NCI-H1092 treated with DMSO at 0.1 percent for 48 hours (cell line): Measurements from ENCODE around the gene MINDY4.

Source experiments
- DNase-seq: peaks from one replicate; lab custom pipeline; 2025; lab: John Stamatoyannopoulos, UW

MINDY4 gene

DNA sequence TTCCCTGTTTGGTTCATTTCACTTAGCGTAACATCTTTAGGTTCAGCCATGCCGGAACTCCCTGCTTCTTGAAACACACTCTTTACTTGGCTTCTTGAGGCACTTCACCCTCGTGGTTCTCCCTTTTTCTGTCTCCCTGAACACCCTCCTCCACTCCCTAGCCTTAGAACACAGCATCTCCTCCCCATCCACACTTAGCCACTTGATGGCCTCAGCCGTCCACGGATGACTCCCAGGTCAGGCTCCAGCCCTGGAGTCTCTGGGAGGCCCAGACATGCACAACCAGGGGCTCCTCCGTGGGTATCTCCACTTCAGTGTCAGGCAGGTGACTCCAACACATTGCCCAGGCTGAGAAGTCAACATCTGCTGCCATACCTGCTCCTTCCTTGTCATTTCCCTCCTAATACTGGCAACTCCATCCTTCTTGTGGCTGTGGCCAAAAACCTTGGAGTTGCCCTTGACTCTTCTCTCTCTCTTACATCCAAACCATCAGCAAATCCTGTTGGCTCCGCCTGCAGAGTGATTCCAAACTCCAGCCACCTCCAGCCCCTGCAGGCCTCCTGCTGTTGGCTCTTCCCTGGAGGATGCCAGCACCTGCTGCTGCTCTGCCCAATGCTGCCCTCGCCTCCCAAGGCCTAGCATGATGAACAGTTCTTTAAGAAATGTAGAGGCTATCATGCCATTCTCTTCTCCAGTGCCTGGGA, 27.7 kb upstream of the MINDY4 start:
- peak; percentile 11 for DNase-seq

DNA sequence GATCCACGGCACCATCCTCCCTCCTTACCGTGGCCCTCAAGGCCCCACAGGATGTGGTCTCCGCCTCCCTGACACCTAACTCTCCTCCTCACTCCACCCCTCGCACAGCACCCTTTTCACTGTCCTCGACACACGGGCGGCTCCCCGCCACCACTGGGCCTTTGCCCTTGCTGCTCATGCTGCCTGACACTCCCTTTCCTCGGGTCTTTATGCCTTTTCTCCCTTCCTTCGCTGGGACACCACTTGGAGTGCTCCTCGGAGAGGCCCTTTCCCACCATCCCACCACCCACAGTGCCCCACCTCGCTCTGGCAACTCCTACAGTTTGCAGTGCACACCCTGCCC, 27.2 kb upstream of the MINDY4 start:
- DNase-seq = no peak

DNA sequence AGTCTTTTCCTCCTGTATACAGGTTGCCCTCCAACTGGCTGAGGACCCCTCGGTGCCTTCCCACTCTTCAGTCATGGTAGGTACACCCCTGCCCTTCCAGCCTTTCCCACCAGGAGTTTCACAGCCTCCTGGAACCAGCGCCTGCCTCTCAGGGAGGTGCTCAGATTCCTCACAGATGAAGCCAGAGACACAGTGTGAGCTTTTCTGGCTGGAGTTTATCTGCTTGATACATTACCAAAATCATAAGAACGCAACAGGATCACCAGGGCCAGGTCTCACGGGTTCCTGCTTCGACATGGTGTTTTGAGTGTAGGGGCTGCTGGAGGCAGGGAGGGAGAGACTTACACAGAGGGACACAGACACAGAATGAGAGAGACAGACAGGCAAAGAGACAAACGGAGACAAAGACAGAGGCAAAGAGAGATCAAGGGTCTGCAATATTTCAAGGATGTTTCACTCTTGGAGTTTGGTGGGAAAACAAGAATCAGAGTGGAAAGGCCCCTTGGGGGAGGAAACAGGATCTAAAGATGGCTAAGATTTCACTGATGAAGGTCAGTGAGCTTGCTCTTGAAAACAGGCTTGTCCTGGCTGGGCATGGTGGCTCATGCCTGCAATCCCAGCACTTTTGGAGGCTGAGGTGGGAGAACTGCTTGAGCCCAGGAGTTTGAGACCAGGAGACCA, 25.8 kb upstream of the MINDY4 start:
- no peak for DNase-seq

DNA sequence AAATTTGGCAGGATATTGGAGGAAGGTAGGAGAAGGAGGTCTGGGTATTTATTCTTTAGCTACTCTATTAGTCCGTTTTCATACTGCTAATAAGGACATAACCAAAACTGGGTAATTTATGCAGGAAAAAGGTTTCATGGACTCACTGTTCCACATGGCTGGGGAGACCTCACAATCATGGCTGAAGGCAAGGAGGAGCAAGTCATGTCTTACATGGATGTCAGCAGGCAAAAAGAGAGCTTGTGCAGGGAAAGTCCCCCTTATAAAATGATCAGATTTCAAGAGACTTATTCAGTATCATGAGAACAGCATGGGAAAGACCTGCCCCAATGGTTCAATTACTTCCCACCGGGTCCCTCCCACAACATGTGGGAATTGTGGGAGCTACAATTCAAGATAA, 21.2 kb upstream of the MINDY4 start:
- DNase-seq = no peak

DNA sequence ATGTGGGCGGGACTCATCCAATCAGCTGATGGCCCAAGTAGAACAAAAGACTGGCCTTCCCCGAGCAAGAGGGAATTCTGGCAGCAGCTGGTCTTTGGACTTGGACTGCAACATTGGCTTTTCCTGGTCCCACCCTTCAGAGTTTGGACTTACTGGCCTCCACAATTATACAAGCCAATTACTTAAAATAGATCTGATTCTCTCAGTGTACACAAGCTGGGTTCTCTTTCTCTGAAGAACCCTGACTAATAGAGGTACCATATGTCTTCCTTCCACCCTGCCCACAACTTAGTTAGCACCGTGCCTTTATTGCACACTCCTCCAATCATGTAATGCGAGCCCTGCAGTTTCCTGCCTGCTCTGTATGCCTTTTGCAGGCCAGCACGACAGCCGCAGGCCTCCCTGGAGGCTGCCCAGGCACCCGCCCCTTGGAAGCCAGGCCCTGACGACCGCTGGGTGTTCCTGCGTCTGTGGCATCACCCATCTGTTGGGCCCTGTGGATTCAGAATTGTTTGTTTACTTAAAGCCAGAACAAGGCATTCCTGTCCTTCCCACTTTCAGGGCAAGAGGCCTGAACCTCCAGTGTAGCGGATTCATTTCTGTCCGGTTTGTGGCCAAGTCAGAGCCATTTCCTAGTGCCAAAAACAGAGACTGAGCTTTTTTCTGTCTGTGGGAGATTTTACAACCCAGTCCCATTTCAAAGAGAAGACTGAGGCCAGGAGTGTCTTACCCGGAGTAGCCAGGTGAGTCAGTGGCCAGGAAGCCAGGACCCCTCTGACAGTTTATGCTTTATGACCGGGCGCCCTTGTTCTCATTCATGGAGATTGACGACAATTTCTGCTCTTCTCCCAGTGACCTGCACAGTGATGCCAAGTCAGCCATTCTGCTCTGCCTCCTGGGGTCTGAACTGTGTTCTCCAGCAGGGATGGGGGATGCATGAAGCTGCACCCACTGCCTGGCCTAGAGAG, 20.2 kb upstream of the MINDY4 start:
- DNase-seq = no peak

DNA sequence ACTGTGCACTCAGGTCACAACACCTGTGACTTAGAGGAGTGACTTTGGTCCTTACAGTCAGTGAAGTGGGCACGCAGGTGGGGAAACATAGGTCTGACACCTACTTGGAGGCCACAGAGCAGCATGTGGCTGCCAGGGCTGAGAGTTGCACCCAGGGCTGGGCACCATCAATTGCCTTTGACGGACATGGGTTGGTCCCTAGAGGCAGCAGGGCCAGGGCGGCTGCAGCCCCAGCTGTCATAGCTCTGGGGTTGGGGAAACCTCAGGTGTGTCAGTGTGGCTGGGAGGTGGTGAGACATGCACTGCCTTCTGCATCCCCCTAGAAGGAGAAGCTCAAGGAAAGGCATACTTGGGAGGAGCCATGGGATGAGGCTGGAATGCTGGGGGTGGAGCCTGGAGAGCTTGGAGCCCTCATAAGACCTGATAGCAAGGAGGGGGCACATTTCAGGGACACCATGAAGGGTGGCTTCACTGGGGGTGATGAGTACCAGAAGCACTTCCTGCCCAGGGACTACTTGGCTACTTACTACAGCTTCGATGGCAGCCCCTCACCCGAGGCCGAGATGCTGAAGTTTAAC, 19.4 kb upstream of the MINDY4 start, which contains the start of gene INMT:
INMT (plus strand) TSS at position 440 of the 578 bp plus-strand sequence; CDS start at position 456, 16 bp downstream.
- no peak for DNase-seq

DNA sequence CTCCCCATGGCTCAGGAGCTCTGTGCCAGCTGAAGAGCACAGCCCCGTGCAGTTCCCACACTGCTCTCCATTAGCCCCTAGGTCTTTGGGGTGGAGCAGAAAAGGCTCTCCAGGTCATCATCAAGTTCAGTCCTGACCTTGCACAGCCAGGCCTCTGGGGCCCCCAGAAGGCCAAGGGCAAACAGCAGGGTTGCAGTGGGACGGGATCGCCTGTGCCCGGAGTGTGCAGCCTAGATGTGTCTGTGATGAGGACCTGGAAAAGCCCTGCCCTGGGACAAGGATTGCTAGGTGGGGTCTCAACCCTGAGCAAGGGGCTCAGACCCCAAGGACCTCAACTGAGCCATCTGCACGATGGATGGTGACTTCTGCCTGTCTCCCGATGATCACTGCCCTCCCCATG, 18.7 kb upstream of the MINDY4 start:
- DNase-seq = no peak

DNA sequence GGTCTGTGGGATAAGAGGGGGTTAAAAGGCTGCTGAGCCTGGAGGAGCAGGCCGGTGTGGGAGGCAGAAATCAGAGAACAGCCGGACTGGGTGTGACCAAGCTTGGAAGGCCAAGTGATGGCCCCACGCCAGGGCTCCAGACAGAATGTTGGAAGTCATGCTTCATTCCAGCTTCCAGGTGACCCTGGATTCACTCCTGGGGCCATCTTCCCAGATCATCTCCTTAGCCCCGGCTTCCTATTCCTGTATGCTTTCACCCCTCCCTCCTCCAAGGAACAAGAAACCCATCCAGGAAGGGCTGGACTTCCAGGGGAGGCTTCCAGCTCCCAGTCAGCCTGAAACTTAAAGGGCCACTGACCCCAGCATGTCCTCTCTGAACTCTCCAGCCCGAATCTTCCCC, 18.2 kb upstream of the MINDY4 start:
- no peak for DNase-seq

DNA sequence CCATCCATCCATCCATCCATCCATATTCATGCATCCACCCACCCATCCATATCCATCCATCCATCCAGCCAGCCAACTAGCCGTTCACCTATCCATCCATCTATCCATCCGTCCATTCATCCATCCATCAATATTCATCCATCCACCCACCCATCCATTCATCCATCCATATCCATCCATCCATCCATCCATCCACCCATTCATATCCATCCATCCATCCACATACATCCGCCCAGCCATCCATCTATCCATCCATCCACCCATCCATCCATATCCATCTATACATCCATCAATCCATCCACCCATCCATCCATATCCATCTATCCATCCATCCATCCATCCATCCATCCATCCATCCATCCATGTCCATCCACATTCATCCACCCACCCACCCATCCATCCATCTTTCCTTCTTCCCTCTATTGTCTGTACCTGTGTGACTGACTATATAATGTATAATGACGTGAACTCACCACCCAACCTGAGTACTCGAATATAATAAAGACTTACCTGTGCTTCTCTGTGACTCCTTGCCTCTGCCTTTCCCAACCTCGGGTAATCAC, 16.8 kb upstream of the MINDY4 start:
- no peak for DNase-seq

DNA sequence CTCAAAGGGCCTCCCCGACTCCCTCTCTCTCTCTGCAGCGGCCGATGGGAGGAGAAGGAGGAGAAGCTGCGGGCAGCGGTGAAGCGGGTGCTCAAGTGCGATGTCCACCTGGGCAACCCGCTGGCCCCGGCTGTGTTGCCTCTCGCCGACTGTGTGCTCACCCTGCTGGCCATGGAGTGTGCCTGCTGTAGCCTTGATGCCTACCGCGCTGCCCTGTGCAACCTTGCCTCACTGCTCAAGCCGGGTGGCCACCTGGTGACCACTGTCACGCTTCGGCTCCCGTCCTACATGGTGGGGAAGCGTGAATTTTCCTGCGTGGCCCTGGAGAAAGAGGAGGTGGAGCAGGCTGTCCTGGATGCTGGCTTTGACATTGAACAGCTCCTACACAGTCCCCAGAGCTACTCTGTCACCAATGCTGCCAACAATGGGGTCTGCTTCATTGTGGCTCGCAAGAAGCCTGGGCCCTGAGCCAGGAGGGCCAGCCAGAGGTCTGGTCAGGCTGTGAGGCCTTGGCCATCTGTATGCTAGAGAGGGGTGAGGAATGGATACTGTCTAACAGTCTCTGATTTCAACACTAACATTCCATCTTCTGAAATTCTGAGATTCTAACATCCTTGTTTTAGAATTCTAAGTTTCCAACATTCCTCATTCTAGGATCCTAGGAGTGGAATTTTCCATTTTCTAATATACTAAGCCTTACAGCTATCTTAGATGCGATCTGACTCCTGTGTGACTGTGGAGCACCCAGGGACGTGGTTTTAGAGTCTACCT, 15.6 kb upstream of the MINDY4 start:
- DNase-seq = peak; percentile 58

DNA sequence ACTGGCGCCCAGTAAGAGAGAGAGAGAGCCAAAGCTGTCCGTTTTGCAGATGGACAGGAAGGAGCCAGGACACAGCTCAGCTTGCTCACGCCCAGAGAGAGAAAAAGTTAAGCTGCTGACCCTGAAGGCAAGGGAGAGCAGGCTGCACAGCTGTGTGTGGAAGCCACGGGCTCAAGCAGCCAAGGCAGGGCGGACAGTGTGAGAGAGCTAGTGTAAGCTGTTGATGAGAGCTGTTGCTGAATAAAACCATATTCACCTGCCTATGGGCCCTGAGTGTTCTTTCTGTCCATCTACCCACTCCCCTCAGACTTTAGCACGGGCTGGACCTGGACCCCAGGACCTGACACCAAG, 13.9 kb upstream of the MINDY4 start:
- no peak for DNase-seq

DNA sequence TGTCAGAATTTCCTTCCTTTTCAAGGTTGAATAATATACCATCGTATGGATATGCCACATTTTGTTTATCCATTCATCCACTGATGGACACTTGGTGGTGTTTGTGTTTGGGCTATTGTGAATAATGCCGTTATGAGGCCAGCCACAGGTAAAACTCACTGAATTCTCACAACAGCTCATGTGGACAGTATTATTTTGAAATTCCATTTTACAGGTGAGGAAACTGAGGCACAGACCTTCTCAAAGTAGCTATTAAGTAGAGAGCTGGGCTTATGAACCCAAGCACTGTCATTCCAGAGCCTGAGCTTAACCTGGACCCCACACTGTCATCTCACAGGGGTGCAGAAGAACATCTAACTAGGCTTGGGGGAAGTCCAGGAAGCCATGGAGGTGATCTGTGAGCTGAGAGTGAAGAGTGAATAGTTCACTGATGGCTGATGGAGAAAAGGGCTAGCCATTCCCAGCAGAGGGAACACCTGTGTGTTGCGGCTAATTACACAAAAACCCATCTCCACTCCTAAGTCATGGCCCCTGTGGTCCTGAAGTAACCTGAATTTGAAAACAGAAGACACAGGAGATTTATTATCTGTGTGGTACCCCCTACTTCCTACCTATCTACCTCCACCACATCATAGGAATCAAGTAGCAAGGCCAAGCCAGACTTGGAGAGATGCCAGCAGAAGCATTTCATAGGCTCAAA, 10.6 kb upstream of the MINDY4 start:
- no peak for DNase-seq

DNA sequence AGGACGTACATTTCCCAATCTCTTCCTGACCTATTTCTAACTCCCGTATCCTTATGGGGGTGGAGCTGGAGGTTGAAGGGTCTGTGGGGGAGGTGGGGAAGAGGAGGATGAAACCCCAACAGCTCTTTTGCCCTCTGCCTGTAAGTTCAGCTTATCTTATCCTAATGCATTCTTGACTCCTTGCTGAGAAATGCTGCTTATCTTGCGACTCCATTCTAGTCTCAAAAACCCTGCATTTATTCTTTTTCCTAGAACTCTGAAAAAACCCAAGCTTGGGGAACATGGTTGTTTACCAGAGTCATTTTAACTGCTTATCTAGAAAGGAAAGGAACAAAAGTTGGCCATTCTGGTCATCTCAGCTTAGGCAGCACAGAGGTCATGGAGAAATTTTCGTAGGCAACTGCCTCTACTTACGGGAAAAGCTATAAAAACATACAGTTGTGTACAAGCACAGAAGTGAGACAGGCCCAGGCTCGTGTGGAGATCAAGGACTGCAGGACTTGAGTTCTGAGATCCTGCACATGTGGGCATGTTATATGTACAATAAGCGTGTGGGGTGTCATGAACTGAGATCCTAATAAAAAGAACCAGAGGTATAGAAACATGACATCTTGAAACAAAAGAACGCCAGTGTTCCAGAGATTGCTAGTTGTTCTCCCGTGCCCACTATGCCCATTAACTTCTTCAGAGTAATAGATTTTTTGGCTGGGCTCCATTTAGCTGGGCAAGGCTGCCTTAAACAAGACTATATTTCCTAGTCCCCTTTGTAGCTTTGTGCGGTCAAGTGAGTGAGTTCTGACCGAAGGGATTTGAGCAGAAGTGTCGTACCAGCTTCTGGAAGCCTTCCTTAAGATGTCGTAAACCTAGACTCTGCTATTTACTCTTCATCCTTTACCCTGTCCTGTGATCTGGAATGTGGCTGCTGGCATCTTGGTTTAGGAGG, 9.7 kb upstream of the MINDY4 start:
- no peak for DNase-seq

DNA sequence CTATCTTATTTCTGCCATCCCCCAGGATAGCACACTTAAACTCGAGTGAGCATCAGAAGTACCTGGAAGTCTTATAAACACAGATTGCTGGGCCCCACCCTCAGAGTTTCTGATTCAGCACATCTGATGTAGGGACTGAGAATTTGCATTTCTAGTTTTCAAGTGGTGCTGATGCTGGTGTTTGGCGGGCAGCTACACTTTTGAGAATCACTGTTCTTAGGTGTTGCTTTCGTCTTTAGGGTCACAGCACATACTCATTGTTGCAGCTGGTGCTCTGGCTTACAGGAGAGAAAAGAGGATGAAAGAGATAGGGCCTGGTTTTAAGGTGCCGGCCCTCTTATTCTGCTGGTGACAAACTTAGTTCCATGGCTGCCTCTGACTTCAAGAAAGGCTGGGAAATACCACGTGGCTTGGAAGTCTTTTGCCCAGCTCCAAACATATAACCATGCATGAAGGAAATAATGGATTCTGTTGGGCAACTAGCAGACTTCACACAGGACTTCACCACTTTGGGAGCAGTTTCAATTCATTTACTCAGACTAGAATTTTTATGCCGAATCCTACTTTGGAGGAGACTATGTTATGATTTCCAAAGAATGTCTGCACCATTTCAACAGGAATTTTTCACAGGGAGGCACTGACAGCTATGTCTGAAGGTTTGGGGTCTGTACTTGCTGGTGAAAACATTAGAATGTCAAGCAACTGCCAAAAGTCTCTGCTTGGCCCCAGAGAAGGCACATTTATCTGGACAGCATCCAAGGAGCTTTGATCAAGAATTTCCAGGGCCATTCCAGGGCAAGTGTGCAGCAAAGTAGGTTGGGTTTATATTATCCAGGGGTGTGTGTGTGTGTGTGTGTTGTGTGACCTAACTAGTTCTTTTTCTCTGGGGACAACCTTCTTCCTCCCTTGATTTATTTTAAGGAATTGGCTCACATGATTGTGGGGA, 6.9 kb upstream of the MINDY4 start:
- no peak for DNase-seq

DNA sequence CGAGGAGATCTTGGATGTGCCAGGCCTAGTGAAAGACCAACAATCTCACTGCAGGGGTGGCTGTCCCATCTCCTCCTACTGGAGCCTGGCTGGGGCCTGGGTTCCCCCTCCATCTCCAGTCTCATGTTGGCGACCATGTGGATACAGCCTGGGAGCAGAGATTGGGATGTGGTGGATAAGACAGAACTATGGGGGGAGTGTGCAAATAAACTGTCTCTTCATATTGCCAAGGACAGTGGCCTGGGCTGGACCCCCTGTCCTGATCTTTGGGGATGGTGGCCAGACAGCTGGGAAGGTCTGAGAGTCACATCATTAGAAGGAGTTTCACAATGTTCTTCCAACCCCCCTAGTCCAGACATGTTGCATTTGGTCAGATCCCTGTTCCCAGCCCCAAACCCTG, 5.8 kb upstream of the MINDY4 start:
- DNase-seq = no peak

DNA sequence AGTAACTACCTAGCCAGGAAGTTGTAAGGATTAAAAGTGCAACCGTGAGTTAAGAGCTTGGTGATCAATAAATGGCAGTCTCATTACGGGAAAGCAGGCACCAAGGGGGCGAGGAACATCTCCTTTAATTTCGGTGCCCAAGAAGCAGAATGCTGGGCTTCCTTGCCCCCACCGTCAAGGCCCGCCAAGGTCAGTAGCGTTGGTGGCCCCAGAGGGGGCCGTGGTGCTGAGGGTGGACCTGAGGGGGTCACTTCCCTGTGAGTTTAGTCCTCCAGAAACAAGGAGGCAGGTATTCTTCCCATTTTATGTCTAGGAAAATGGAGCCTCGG, 408 bp upstream of the MINDY4 start:
- DNase-seq = no peak

DNA sequence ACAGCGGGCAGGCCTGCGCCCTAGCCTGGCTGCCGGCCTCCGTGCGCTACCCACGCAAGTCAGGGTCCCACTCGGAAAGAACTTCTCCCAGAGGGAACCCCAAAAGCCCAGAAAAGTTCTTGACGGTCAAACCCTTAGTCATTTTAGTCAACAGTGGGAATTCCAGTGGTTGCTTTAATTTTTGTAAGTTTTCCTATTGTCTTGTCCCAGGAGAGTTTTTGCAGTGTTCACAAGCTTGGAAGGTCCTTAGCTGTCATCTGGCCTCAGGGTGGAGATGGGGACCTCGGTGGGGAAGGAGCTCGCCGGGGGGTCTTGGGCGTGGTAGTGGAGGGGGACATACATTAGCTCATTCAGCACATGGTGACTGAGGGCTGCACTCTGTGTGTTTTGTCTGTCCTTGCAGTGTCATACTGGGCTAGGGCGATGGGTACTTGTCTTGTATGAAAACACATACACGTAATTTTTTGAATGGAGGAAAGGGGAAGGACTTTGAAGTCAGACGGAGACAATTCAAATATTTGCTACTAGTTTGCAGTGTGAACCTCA, 736 bp downstream of the MINDY4 start:
- peak; percentile 24 for DNase-seq

DNA sequence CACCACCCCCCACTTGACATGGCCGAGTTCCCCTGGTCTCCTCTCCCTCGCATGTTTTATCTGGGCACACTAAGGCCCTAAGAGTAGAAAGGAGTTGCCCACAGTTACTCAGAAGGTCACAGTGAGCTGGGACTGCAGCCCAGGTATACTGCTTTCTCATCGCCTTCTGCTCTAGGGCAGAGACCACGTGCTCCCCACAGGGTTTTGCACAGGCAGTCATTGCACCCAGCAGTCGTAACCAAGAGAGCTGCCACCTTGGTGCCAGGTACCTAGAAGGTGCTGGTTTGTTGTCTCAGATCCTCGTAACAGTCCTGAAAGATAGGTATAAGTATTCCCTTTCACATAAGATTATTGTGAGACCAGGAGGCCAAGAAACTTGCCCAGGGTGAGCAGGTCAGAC, 1.8 kb downstream of the MINDY4 start:
- no peak for DNase-seq
